SH-SY5Y (cell line): ENCODE measurements around the gene CES2.

Experiments used
- GATA2 ChIP-seq: IDR thresholded peaks from 2 replicates; pipeline ENCODE4 v1.6.1; 2011; ENCODE audit warnings: mild to moderate bottlenecking, low read depth, low read length
- GATA3 ChIP-seq: IDR thresholded peaks from 2 replicates; pipeline ENCODE4 v1.6.1; 2011; ENCODE audit warnings: low read depth, mild to moderate bottlenecking, low read length, moderate library complexity

GRCh38 chr16:66886321-66886720 is 49.0 kb upstream of the CES2 start:
- TF ChIP-seq GATA3, result no peak
- no peak for TF ChIP-seq GATA2
